ENCODE results near the gene LAMTOR5. TPM values are rescaled to one million over a fixed set of nuclear protein-coding genes. Genes with fewer than 3 reads are reported as not detected.
A peak's percentile ranks its signal among the peaks of the same experiment; 100 is the strongest.
"Not testable (repeated sequence)": the region's sequence is repeated elsewhere in the genome, so short reads cannot be mapped to it uniquely, and the experiment has no call there.

Gene LAMTOR5
- total and polyA plus RNA-seq, 8 donors: 29.0 to 159 (median 46.4) TPM

DNA sequence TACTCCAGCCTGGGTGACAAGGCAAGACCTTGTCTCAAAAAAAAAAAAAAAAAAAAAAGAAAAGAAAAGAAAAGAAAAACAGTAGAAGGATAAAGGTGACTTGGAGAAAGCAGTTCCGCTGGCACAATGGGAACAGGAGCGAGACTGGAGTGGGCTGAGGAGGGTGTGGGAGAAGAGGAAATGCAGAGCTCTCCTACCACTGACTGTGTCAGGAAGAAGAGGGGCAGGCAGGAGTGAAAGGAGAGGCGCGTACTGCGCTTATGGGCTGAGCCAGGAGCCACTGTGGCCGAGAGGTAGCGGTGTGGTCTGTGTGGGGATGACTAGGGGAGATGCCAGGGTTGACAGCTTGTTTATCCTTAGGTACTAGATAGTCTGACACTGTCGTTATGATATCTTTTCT lies 37.1 kb upstream of the LAMTOR5 start:
- ATAC-seq: no peak
- no peaks in the 10 kb centered on the region for H3K9me3 ChIP-seq
- H3K36me3 ChIP-seq: no peaks in the 10 kb centered on the region
- no peak overlapping the region for H3K27ac ChIP-seq
- peak in 1 of 6 donors; percentile 19 for DNase-seq
- TF ChIP-seq, protein P1, sequence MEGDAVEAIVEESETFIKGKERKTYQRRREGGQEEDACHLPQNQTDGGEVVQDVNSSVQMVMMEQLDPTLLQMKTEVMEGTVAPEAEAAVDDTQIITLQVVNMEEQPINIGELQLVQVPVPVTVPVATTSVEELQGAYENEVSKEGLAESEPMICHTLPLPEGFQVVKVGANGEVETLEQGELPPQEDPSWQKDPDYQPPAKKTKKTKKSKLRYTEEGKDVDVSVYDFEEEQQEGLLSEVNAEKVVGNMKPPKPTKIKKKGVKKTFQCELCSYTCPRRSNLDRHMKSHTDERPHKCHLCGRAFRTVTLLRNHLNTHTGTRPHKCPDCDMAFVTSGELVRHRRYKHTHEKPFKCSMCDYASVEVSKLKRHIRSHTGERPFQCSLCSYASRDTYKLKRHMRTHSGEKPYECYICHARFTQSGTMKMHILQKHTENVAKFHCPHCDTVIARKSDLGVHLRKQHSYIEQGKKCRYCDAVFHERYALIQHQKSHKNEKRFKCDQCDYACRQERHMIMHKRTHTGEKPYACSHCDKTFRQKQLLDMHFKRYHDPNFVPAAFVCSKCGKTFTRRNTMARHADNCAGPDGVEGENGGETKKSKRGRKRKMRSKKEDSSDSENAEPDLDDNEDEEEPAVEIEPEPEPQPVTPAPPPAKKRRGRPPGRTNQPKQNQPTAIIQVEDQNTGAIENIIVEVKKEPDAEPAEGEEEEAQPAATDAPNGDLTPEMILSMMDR (IDR thresholded peaks at IDR 0.05): no peak
- no peak for FAIRE-seq
- no peaks in the 10 kb centered on the region for H3K27me3 ChIP-seq
- WGBS, 2 donors: 74 to 82% methylated on average over 8 of the region's 8 CpGs
- no peak overlapping the region for H3K4me3 ChIP-seq
- intact Hi-C loops (cut with DNase I): no loop called here
- H3K4me1 ChIP-seq: no peaks in the 10 kb centered on the region

DNA sequence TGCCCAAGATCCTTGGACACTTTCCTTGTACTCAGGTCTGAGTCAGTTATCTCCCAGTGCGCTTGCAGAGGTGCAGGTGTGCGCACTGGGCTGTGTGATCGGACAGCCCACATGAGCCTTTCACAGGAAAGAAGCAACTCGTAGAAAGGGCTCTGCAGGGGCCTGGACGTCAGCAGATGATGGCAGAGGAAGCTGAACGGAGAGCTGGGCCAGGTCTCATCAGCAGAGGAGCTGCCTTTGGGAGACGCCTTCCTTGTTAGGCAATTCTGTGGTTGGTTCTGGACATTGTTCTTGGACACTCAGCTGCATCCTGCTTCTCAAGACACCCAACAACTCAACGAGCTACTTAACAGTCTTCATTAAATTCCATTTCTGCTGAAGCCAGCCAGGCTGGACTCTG lies 36.0 kb upstream of the LAMTOR5 start:
- intact Hi-C loops (cut with DNase I): no loop called here
- ATAC-seq: no peak
- TF ChIP-seq, protein P1 (IDR thresholded peaks at IDR 0.05): no peak
- no peaks in the 10 kb centered on the region for H3K36me3 ChIP-seq
- H3K4me3 ChIP-seq: no peak overlapping the region
- peak in 1 of 6 donors; percentile 1 for DNase-seq
- no peak overlapping the region for H3K27ac ChIP-seq
- WGBS, 2 donors: 72 to 74% methylated on average over 8 of the region's 8 CpGs
- FAIRE-seq: no peak
- H3K9me3 ChIP-seq: no peaks in the 10 kb centered on the region
- H3K4me1 ChIP-seq: no peaks in the 10 kb centered on the region
- H3K27me3 ChIP-seq: no peaks in the 10 kb centered on the region

DNA sequence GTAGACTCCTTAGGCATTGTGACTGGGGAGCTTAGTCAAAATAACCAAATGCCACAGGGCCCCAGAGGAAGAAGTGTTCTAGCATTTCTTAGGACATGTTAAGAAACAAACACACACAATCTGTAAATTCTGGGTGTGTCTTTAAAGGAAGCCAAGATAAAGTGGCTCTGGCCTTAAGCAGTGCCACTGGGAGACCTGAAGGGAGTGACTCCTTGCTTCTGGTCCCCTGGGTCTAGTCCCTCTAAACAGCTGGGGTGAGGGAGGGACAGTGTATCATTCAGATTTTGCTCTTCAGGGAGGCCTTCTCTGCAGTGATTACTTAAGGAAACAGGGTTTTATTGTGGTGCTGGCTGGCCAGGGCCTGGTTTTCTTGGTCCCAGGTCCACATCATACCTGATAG lies 34.4 kb upstream of the LAMTOR5 start:
- H3K27me3 ChIP-seq: no peaks in the 10 kb centered on the region
- ATAC-seq (no peak), FAIRE-seq (no peak), DNase-seq (no peak)
- H3K4me3 ChIP-seq: no peak overlapping the region
- TF ChIP-seq, protein P1 (IDR thresholded peaks at IDR 0.05): no peak
- no peak overlapping the region for H3K27ac ChIP-seq
- intact Hi-C loops (cut with DNase I): no loop called here
- H3K4me1 ChIP-seq: no peaks in the 10 kb centered on the region
- H3K36me3 ChIP-seq: no peaks in the 10 kb centered on the region
- H3K9me3 ChIP-seq: no peaks in the 10 kb centered on the region

DNA sequence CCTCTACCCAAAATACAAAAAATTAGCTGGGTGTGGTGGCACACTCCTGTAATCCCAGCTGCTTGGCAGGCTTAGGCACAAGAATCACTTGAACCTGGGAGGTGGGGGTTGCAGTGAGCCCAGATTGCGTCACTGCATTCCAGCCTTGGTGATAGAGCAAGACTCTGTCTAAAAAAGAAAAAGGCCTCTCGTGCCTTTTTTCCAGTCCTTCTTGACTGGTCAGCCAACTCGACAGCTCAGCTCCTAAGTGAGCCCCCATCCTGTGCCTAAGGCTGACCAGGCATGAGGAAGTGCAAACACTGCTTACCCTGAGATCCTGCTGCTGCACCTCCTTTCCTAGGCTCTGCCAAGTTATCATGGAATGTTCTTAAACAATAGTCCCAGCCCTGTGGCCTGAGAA lies 33.4 kb upstream of the LAMTOR5 start:
- Histone ChIP-seq H3K4me3 (no peak overlapping the region), H3K27me3 (no peaks in the 10 kb centered on the region), H3K9me3 (no peaks in the 10 kb centered on the region), H3K27ac (no peak overlapping the region), H3K4me1 (no peaks in the 10 kb centered on the region), H3K36me3 (no peaks in the 10 kb centered on the region)
- TF ChIP-seq, protein P1 (IDR thresholded peaks at IDR 0.05): no peak
- ATAC-seq (peak in 2 of 4 donors; percentile 31 to 36), DNase-seq (peak in 1 of 6 donors; percentile 20), FAIRE-seq (no peak)
- intact Hi-C loops (cut with DNase I): no loop called here
- 43 to 46% methylated on average over 3 of the region's 3 CpGs for WGBS, 2 donors

DNA sequence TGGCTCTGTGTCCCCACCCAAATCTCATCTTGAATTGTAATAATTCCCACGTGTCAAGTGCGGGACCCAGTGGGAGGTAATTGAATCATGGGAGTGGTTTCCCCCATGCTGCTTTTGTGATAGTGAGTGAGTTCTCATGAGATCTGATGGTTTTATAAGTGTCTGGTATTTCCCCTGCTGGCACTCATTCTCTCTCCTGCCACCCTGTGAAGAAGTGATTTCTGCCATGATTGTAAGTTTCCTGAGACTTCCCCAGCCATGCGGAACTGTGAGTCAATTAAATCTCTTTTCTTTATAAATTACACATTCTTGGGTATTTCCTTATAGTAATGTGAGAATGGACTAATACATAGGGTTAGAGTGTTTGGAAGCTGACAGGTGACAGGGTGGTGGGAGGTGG lies 32.4 kb upstream of the LAMTOR5 start:
- intact Hi-C loops (cut with DNase I); H3K4me3 ChIP-seq; H3K27ac ChIP-seq; H3K9me3 ChIP-seq; H3K27me3 ChIP-seq; H3K4me1 ChIP-seq; H3K36me3 ChIP-seq; DNase-seq; ATAC-seq; FAIRE-seq: not testable (repeated sequence)
- 85 to 91% methylated on average over 3 of the region's 3 CpGs for WGBS, 2 donors

DNA sequence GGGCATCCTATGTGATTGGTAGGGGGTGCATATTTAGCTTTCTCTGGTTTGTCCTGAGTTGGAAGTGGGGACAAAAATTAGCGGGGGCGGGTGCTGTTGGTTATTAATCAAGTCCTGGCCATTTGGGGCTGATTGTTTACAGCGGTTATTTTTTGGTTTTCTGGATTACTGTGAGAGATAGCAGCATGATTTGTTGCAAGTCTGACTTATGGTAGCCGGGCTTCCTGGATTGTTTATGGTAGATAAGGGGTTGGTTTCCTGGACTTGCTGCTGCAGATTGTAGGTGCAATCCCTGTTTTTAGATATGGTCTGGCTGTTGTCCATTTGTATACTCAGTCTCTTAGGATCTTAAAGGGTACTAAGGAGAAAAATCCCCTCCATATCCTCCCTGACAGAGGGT lies 31.4 kb upstream of the LAMTOR5 start:
- H3K4me1 ChIP-seq: no peaks in the 10 kb centered on the region
- ATAC-seq (no peak), FAIRE-seq (no peak), DNase-seq (no peak)
- no peaks in the 10 kb centered on the region for H3K36me3 ChIP-seq
- TF ChIP-seq, protein P1 (IDR thresholded peaks at IDR 0.05): no peak
- H3K9me3 ChIP-seq: no peaks in the 10 kb centered on the region
- H3K27me3 ChIP-seq: no peaks in the 10 kb centered on the region
- intact Hi-C loops (cut with DNase I): no loop called here
- whole genome bisulfite sequencing, 2 donors: 66 to 78% methylated on average over 4 of the region's 4 CpGs
- H3K27ac ChIP-seq: no peak overlapping the region
- no peak overlapping the region for H3K4me3 ChIP-seq

DNA sequence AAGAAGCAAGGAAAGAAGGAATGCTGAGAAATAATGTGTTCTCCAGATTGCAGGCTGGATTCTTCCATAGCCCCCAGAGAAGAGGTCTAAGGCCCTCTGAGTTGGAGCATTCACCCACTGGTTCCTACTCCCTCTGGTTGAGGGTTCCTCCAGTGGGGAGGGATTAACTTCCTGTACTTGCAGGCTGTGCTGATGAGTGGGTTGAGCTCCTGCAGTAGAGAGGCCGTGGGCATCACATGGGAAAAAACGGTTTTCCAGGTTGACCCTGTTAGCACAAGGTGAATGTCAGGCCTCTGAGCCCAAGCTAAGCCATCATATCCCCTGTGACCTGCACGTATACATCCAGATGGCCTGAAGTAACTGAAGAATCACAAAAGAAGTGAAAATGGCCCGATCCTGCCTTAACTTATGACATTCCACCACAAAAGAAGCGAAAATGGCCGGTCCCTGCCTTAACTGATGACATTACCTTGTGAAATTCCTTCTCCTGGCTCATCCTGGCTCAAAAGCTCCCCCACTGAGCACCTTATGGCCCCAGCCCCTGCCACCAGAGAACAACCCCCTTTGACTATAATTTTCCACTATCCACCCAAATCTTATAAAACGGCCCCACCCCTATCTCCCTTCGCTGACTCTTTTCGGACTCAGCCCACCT lies 30.3 kb upstream of the LAMTOR5 start:
- WGBS, 2 donors: 67 to 74% methylated on average over 9 of the region's 9 CpGs
- DNase-seq; H3K27ac ChIP-seq; H3K9me3 ChIP-seq; ATAC-seq; FAIRE-seq; H3K4me1 ChIP-seq; H3K27me3 ChIP-seq; H3K4me3 ChIP-seq; intact Hi-C loops (cut with DNase I); H3K36me3 ChIP-seq: not testable (repeated sequence)

All from pancreas (tissue), 10 donors.